Calu3 (cell line): ENCODE measurements around the gene CLEC4F. TPM values are rescaled to one million over a fixed set of nuclear protein-coding genes. Genes with fewer than 3 reads are reported as not detected.

Experiments used
- Bru-seq: library from RNA; stranded (reverse); fragments of 400-500 nt; gene quantifications from one replicate; lab custom pipeline; 2021; lab: Mats Ljungman, UMichigan
- BruChase-seq, 2 experiments: library from RNA; stranded (reverse); fragments of 400-500 nt; gene quantifications; one replicate each; lab custom pipeline; 2021; lab: Mats Ljungman, UMichigan
- BruUV-seq: library from RNA; stranded (reverse); fragments of 400-500 nt; replicated peaks from 2 replicates; lab custom pipeline; 2021; lab: Mats Ljungman, UMichigan
- CTCF ChIA-PET: fragments of 300-600 bp; sonication (Branson Sonifier 250); formaldehyde crosslinking; loops from one replicate; lab custom pipeline; 2022; ENCODE audit warnings: antibody characterized with exemption; lab: Charles Lee
- DNase-seq: peaks from one replicate; pipeline ENCODE4 v3.0.0; 2022
- H3K27ac Mint-ChIP-seq: one replicate; pipeline ENCODE4 v1.8.0; 2022; ENCODE audit warnings: mixed read lengths; ENCODE audit not compliant: unreplicated experiment
- H3K27me3 Mint-ChIP-seq: one replicate; pipeline ENCODE4 v1.8.0; 2022; ENCODE audit warnings: mixed read lengths; ENCODE audit not compliant: unreplicated experiment
- H3K36me3 Mint-ChIP-seq: one replicate; pipeline ENCODE4 v1.8.0; 2022; ENCODE audit warnings: mild to moderate bottlenecking, moderate library complexity, mixed read lengths; ENCODE audit not compliant: insufficient read depth, unreplicated experiment
- H3K4me1 Mint-ChIP-seq: one replicate; pipeline ENCODE4 v1.8.0; 2022; ENCODE audit warnings: mild to moderate bottlenecking, low read depth, mixed read lengths; ENCODE audit not compliant: unreplicated experiment
- H3K4me3 Mint-ChIP-seq: one replicate; pipeline ENCODE4 v1.8.0; 2022; ENCODE audit warnings: mild to moderate bottlenecking, low read depth, moderate library complexity, mixed read lengths; ENCODE audit not compliant: unreplicated experiment
- H3K9me3 Mint-ChIP-seq: one replicate; pipeline ENCODE4 v1.8.0; 2022; ENCODE audit warnings: low read depth, mixed read lengths; ENCODE audit not compliant: unreplicated experiment
- intact Hi-C: fragments of 100-400 bp; cut with micrococcal nuclease; formaldehyde crosslinking; loops from one replicate; pipeline ENCODE4 v1.10.0; 2022; ENCODE audit not compliant: unreplicated experiment
- long read RNA-seq: library from polyadenylated mRNA; stranded (forward); transcript quantifications from one replicate; pipeline ENCODE4 v2.0.0, GENCODE V29; 2022
- total RNA-seq: library from RNA; stranded (reverse); gene quantifications from 2 replicates; pipeline ENCODE4 v1.2.3, GENCODE V29; 2022
- TF ChIP-seq, protein P1 (sequence below): fragments of 200-600 bp; IDR thresholded peaks from one replicate; pipeline ENCODE4 v1.8.0; 2022; ENCODE audit warnings: antibody characterized with exemption; ENCODE audit not compliant: unreplicated experiment

Gene CLEC4F, protein sequence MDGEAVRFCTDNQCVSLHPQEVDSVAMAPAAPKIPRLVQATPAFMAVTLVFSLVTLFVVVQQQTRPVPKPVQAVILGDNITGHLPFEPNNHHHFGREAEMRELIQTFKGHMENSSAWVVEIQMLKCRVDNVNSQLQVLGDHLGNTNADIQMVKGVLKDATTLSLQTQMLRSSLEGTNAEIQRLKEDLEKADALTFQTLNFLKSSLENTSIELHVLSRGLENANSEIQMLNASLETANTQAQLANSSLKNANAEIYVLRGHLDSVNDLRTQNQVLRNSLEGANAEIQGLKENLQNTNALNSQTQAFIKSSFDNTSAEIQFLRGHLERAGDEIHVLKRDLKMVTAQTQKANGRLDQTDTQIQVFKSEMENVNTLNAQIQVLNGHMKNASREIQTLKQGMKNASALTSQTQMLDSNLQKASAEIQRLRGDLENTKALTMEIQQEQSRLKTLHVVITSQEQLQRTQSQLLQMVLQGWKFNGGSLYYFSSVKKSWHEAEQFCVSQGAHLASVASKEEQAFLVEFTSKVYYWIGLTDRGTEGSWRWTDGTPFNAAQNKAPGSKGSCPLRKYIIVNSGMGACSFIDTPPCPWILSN
- total RNA-seq (not detected in 2 replicates), Bru-seq, nascent RNA (not detected), BruChase-seq, experiment 1, labeled RNA remaining after a 6-hour chase (percentile 4 among the genes with signal in this experiment), BruChase-seq, experiment 2, labeled RNA remaining after a 2-hour chase (not detected)
- long read RNA-seq, result 0 reads

DNA sequence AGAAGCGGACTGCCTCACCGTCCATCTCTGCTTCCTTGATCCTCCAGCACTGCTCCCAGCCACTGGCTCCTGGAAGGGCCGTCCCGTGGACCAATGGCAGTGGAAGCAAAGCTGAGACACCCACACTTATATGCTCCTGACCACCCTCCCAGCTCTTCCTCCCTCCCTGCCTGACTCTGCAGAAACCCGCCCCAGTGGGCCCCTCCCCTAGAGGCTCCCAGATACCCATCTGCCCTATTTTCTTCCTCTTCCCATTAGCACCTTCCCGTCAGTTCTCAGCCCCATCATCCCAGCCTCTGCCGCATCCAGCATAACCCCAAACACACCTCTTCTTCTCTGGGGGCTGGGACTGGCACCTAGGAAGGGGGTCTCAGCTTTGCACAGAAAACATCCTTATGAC, at the start of gene CLEC4F:
TSS of gene CLEC4F (minus strand) at position 101 of the 400 bp plus-strand sequence. CDS start at position 25, 76 bp downstream.
- Mint-ChIP-seq H3K27me3 (peaks cover 96% of the 10 kb centered on the region), H3K36me3 (no peaks in the 10 kb centered on the region), H3K4me1 (no peaks in the 10 kb centered on the region), H3K9me3 (no peaks in the 10 kb centered on the region), H3K4me3 (no peak within 1 kb of the TSS), H3K27ac (no peak within 1 kb of the TSS)
- DNase-seq, result no peak
- BruUV-seq, result no TSS peak
- CTCF ChIA-PET, result no interaction called here
- intact Hi-C loops, result no loop called here
- TF ChIP-seq, protein P1, sequence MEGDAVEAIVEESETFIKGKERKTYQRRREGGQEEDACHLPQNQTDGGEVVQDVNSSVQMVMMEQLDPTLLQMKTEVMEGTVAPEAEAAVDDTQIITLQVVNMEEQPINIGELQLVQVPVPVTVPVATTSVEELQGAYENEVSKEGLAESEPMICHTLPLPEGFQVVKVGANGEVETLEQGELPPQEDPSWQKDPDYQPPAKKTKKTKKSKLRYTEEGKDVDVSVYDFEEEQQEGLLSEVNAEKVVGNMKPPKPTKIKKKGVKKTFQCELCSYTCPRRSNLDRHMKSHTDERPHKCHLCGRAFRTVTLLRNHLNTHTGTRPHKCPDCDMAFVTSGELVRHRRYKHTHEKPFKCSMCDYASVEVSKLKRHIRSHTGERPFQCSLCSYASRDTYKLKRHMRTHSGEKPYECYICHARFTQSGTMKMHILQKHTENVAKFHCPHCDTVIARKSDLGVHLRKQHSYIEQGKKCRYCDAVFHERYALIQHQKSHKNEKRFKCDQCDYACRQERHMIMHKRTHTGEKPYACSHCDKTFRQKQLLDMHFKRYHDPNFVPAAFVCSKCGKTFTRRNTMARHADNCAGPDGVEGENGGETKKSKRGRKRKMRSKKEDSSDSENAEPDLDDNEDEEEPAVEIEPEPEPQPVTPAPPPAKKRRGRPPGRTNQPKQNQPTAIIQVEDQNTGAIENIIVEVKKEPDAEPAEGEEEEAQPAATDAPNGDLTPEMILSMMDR, result no peak

DNA sequence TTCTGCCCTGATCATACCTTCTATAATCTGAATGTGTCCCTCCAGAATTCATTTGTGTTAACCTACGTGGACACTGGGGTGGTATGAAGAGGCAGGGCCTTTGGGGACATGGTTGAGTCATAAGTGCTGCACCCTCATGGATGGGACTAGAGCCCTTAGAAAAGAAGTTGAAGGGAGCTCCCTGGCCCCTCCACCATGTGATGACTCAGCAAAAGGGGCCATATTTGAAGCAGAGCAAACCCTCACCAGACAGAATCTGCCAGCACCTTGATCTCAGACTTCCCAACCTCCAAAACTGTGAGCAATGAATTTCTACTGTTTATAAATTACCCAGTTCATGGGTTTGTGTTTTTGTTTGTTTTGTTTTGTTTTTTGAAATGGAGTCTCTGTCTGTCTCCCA, 48.6 kb upstream of the CLEC4F start:
- Mint-ChIP-seq H3K27me3 (peaks cover 46% of the 10 kb centered on the region), H3K27ac (no peak overlapping the region), H3K36me3 (no peaks in the 10 kb centered on the region), H3K4me3 (no peak overlapping the region), H3K9me3 (no peaks in the 10 kb centered on the region), H3K4me1 (peaks cover 9% of the 10 kb centered on the region)
- intact Hi-C loops, result no loop called here
- no peak for DNase-seq
- TF ChIP-seq, protein P1, result no peak
- CTCF ChIA-PET, result interaction anchor here (0.6 kb wide), 1 partner anchor 67 kb away, joined by 3 read pairs; the partner anchor contains the start of gene ATP6V1B1
- no TSS peak for BruUV-seq

DNA sequence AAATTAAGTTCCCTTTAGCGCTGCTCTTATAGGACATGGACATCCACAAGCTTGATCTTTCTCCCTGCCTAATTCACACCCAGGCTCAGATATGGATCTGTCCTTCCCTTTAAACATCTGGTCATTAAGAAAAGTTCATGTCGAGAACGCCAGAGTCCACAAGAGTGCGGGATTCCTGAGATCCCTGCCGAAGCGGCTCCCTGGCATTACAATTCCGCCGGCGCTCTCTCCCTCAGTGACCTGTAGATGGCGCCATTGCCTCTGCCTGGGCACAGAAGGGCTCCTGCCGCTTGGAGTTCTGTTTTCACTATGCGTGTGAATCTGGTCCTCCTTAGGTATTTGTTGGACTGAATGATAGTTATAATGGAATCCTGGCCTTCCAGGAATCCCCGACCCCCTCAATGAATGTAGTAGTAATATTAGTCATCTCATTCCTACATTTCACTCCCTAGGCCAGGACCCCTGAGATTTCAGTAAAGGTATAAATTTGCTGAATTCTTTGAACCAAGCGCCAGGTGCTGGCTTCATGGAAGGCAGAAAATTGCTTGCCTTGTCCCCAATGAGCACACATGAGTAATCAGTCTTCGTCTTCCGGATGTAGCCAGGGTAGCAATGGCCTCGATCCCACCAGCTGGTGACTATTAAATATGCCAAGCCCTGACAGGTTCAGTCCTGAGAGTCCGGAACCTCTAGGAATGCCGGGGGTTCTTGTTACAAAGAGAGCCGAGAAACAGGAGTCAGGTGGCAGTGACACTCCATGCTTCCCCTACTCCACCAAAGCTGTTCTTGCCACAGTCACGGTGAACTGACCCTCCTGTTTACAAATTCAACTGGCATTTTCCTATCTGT, 41.6 kb upstream of the CLEC4F start:
- CTCF ChIA-PET, result no interaction called here
- DNase-seq, result peak; percentile 85
- peaks cover 8% of the 10 kb centered on the region for H3K4me1 Mint-ChIP-seq

More for the DNA sequence above, 41.6 kb upstream of the CLEC4F start:
- BruUV-seq, result no TSS peak
- no peak overlapping the region for H3K27ac Mint-ChIP-seq
- TF ChIP-seq, protein P1, result peak; percentile 89
- peaks cover 85% of the 10 kb centered on the region for H3K27me3 Mint-ChIP-seq
- intact Hi-C loops, result loop anchor here (2.0 to 5.0 kb wide), 3 partner anchors 75 to 205 kb away; no protein-coding TSS in a partner anchor
- H3K36me3 Mint-ChIP-seq, result no peaks in the 10 kb centered on the region
- H3K9me3 Mint-ChIP-seq, result no peaks in the 10 kb centered on the region
- H3K4me3 Mint-ChIP-seq, result no peak overlapping the region
